ENCODE results near the gene CTSD.

Gene CTSD

DNA sequence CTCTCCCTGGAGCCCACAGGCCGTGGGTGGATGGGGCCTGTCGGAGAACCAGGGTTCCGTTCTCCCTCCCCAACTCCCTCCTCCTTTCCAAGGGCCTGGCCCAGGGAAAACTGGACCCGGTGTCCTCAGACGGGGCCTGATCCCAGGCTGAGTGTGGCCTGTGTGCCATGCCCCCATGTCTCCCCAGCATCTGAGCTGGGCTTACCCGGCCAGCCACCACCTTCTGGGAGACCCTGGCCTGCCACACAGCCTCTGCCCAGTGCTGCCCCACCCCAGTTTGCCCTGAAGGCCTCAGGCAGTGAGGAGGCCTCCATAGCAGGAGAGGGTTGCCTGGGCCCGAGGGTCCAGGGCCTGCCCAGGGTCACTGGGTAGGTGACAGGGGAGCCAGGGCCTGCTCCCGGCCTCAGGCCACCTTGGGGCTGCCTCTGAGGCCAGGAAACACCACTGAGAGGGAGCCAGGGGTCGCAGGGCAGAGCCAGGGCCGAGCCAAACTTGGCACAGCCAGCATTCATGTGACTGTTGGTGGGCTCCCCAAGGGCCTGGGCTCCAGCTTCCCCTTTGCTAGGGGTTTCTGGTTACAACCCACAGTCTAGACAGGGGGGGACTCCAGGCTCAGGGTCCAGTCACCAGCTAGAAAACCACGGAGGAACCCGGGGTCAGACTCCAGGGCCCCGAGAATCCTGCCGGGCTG, 12.7 kb downstream of the CTSD start:
- Histone ChIP-seq H3K4me1 (ENCODE audit: insufficient read depth, low read length, poor library complexity, severe bottlenecking) (peaks cover 59% of the 10 kb centered on the region), H2AFZ (ENCODE audit: low read length) (no peak overlapping the region), H3K4me2 (ENCODE audit: low read depth, low read length, poor library complexity, severe bottlenecking) (peak overlapping the region; percentile 100), H3K79me2 (ENCODE audit: insufficient read depth, low read length) (peaks cover 36% of the 10 kb centered on the region), H3K9me3 (ENCODE audit: insufficient read depth, low read depth, low read length) (no peaks in the 10 kb centered on the region), H4K20me1 (ENCODE audit: insufficient read depth, low read length, poor library complexity, severe bottlenecking) (no peaks in the 10 kb centered on the region), H3K9ac (ENCODE audit: low read depth, low read length, poor library complexity, severe bottlenecking) (peak overlapping the region; percentile 50), H3K27me3 (ENCODE audit: insufficient read depth, low read length, poor library complexity, severe bottlenecking) (no peaks in the 10 kb centered on the region), H3K36me3 (ENCODE audit: insufficient read depth, low read length) (no peaks in the 10 kb centered on the region; the same call in 1 of the 2 replicates), H3K9me2 (replicated peaks; ENCODE audit: low read depth, low read length) (no peaks in the 10 kb centered on the region), H3F3A (ENCODE audit: low read depth) (0 out of 2 replicates have a peak, but pooled peaks cover 3% of the 10 kb centered on the region), H3K4me3 (ENCODE audit: low read length, poor library complexity, severe bottlenecking) (no peak overlapping the region)
- TF ChIP-seq, protein P1, sequence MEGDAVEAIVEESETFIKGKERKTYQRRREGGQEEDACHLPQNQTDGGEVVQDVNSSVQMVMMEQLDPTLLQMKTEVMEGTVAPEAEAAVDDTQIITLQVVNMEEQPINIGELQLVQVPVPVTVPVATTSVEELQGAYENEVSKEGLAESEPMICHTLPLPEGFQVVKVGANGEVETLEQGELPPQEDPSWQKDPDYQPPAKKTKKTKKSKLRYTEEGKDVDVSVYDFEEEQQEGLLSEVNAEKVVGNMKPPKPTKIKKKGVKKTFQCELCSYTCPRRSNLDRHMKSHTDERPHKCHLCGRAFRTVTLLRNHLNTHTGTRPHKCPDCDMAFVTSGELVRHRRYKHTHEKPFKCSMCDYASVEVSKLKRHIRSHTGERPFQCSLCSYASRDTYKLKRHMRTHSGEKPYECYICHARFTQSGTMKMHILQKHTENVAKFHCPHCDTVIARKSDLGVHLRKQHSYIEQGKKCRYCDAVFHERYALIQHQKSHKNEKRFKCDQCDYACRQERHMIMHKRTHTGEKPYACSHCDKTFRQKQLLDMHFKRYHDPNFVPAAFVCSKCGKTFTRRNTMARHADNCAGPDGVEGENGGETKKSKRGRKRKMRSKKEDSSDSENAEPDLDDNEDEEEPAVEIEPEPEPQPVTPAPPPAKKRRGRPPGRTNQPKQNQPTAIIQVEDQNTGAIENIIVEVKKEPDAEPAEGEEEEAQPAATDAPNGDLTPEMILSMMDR (conservative IDR thresholded peaks at IDR 0.05; ENCODE audit: low read length): no peak
- no peak for TF ChIP-seq EZH2phosphoT487 (IDR thresholded peaks at IDR 0.05; ENCODE audit: borderline replicate concordance)

DNA sequence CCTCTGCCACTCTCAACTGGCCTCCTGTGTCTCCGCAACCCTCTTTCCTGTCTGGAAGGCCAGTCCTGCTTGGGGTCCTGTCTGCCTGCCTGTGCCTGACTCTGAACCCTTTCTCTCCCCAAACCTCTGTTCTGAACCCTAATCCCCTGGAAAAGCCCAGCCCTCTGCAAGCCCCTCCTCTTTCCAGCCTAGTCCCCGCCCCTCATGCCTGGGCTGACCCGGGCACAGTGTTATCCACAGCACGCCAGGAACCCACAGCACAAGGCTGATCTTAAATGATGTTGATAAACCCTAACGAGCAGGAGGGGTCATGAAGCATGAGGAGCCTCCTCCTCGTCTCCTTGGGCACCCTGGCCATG, 13.3 kb downstream of the CTSD start, which contains the start of gene IFITM10:
TSS of gene IFITM10 (minus strand) at position 115 of the 359 bp plus-strand sequence. CDS start 153 bp downstream, outside the sequence.
- peak within 1 kb of the TSS; percentile 50 for H3K9ac ChIP-seq (ENCODE audit: low read depth, low read length, poor library complexity, severe bottlenecking)
- peak within 1 kb of the TSS; percentile 100 for H3K4me2 ChIP-seq (ENCODE audit: low read depth, low read length, poor library complexity, severe bottlenecking)
- H3K36me3 ChIP-seq (ENCODE audit: insufficient read depth, low read length): no peaks in the 10 kb centered on the region; the same call in 1 of the 2 replicates

DNA sequence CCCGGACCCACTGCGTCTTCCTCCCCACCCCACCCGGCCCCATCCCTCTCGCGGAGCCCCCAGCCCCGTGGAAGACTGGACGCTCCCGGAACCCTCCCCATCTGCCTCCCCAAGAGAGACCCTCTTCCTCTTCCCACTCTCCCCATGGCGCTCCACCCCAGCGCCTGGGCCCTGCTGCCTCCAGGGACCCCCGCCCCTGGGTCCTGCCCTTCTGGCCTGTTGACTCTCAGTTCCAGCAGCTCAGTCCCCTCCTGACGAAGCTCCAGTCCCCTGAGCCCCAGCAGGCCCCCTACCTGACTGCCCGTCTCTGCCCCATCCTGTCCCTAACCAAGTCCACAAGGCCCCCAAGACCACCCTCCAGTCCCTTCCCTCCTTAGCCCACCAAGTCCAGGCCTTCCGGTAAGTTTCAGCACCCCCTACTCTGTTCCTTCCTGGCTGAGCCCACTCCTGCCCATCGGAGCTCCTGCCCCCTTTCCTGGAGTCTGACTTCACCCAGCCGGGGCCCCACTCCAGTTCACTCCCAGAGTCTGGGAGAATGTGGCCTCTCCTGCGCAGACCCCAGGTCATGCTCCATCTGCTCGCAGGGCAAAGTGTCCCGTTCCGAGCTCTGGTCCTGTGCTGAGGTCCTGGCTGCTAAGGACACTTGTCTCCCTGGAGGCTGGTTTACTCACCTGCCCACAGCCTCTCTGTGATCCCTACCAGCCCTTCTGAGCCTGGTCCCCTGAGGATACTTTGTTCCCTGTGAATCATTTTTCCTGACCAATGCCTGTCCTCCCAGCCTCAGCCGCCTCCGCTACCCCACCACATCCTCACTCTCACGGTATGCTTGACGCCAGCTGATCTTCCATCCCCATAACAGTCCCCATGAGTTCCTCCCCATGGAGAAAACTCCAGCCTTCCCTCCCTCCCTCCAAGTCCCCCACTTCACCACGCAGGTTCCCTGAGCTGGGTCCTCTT, 14.1 kb downstream of the CTSD start:
- TF ChIP-seq EZH2phosphoT487 (IDR thresholded peaks at IDR 0.05; ENCODE audit: borderline replicate concordance): no peak
- TF ChIP-seq, protein P1 (conservative IDR thresholded peaks at IDR 0.05; ENCODE audit: low read length): no peak
- Histone ChIP-seq H3K4me2 (ENCODE audit: low read depth, low read length, poor library complexity, severe bottlenecking) (no peak overlapping the region), H3F3A (ENCODE audit: low read depth) (0 out of 2 replicates have a peak, but pooled peaks cover 3% of the 10 kb centered on the region), H3K27me3 (ENCODE audit: insufficient read depth, low read length, poor library complexity, severe bottlenecking) (no peaks in the 10 kb centered on the region), H3K9ac (ENCODE audit: low read depth, low read length, poor library complexity, severe bottlenecking) (no peak overlapping the region), H3K9me2 (replicated peaks; ENCODE audit: low read depth, low read length) (no peaks in the 10 kb centered on the region), H3K9me3 (ENCODE audit: insufficient read depth, low read depth, low read length) (no peaks in the 10 kb centered on the region), H3K4me3 (ENCODE audit: low read length, poor library complexity, severe bottlenecking) (no peak overlapping the region), H2AFZ (ENCODE audit: low read length) (no peak overlapping the region), H3K4me1 (ENCODE audit: insufficient read depth, low read length, poor library complexity, severe bottlenecking) (peaks cover 46% of the 10 kb centered on the region), H4K20me1 (ENCODE audit: insufficient read depth, low read length, poor library complexity, severe bottlenecking) (no peaks in the 10 kb centered on the region), H3K36me3 (ENCODE audit: insufficient read depth, low read length) (no peaks in the 10 kb centered on the region; the same call in 1 of the 2 replicates), H3K79me2 (ENCODE audit: insufficient read depth, low read length) (peaks cover 23% of the 10 kb centered on the region)

More for the DNA sequence above, 13.3 kb downstream of the CTSD start, which contains the start of gene IFITM10:
- H4K20me1 ChIP-seq (ENCODE audit: insufficient read depth, low read length, poor library complexity, severe bottlenecking): no peaks in the 10 kb centered on the region
- H3K4me3 ChIP-seq (ENCODE audit: low read length, poor library complexity, severe bottlenecking): no peak within 1 kb of the TSS
- peaks cover 54% of the 10 kb centered on the region for H3K4me1 ChIP-seq (ENCODE audit: insufficient read depth, low read length, poor library complexity, severe bottlenecking)
- H2AFZ ChIP-seq (ENCODE audit: low read length): no peak within 1 kb of the TSS
- TF ChIP-seq, protein P1 (conservative IDR thresholded peaks at IDR 0.05; ENCODE audit: low read length): no peak
- H3K27me3 ChIP-seq (ENCODE audit: insufficient read depth, low read length, poor library complexity, severe bottlenecking): no peaks in the 10 kb centered on the region
- 0 out of 2 replicates have a peak, but pooled peaks cover 3% of the 10 kb centered on the region for H3F3A ChIP-seq (ENCODE audit: low read depth)
- no peaks in the 10 kb centered on the region for H3K9me2 ChIP-seq (replicated peaks; ENCODE audit: low read depth, low read length)
- peaks cover 31% of the 10 kb centered on the region for H3K79me2 ChIP-seq (ENCODE audit: insufficient read depth, low read length)
- H3K9me3 ChIP-seq (ENCODE audit: insufficient read depth, low read depth, low read length): no peaks in the 10 kb centered on the region

All from Loucy (cell line).